ENCODE measurements around the gene SIK3. TPM values are rescaled to one million over a fixed set of nuclear protein-coding genes. Genes with fewer than 3 reads are reported as not detected.
A peak's percentile ranks its signal among the peaks of the same experiment; 100 is the strongest.

Gene SIK3
- 10 to 100 TPM; 26.7 to 28.0 TPM for total RNA-seq

GRCh38 chr11:117098269-117099232 is at the start of gene SIK3:
TSS of gene SIK3 (minus strand) at chr11:117098428. CDS start at chr11:117098415, 13 bp downstream.
- no peaks in the 10 kb centered on the region for H3K27me3 ChIP-seq
- H3K27ac ChIP-seq: peak within 1 kb of the TSS; percentile 81
- DNase-seq: peak; percentile 93
- H3K36me3 ChIP-seq: no peaks in the 10 kb centered on the region
- TF ChIP-seq, protein P1, sequence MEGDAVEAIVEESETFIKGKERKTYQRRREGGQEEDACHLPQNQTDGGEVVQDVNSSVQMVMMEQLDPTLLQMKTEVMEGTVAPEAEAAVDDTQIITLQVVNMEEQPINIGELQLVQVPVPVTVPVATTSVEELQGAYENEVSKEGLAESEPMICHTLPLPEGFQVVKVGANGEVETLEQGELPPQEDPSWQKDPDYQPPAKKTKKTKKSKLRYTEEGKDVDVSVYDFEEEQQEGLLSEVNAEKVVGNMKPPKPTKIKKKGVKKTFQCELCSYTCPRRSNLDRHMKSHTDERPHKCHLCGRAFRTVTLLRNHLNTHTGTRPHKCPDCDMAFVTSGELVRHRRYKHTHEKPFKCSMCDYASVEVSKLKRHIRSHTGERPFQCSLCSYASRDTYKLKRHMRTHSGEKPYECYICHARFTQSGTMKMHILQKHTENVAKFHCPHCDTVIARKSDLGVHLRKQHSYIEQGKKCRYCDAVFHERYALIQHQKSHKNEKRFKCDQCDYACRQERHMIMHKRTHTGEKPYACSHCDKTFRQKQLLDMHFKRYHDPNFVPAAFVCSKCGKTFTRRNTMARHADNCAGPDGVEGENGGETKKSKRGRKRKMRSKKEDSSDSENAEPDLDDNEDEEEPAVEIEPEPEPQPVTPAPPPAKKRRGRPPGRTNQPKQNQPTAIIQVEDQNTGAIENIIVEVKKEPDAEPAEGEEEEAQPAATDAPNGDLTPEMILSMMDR (IDR thresholded peaks at IDR 0.05): no peak
- peak within 1 kb of the TSS; percentile 89 to 99 for H3K9ac ChIP-seq (ENCODE audit: low read depth in 2 of 2, low read length in 2 of 2)
- H3K4me1 ChIP-seq: peaks cover 17% of the 10 kb centered on the region
- H3K4me3 ChIP-seq: peak within 1 kb of the TSS; percentile 73
- intact Hi-C loops (cut with DNase I): no loop called here
- no peaks in the 10 kb centered on the region for H3K9me3 ChIP-seq

DNA sequence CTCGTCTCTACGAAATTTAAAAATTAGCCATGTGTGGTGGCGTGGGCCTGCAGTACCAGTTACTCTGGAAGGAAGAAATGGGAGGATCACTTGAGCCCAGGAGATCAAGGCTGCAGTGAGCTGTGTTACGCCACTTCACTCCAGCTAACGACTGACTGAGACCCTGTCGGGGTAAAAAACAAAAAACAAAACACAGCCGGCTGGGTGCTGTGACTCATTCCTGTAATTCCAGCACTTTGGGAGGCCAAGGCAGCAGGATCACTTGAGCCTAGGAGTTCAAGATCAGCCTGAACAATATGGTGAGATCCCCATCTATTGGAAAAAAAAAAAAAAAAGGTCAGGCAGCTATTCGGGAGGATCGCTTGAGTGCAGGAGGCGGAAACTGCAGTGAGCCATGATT is 48.3 kb upstream of the SIK3 start:
- H3K27me3 ChIP-seq: no peaks in the 10 kb centered on the region
- no peak overlapping the region for H3K4me3 ChIP-seq
- intact Hi-C loops (cut with DNase I): no loop called here
- DNase-seq: no peak
- no peaks in the 10 kb centered on the region for H3K36me3 ChIP-seq
- no peak overlapping the region for H3K9ac ChIP-seq (ENCODE audit: low read depth in 2 of 2, low read length in 2 of 2)
- H3K27ac ChIP-seq: no peak overlapping the region
- no peaks in the 10 kb centered on the region for H3K4me1 ChIP-seq
- TF ChIP-seq, protein P1 (IDR thresholded peaks at IDR 0.05): no peak
- H3K9me3 ChIP-seq: no peaks in the 10 kb centered on the region

GRCh38 chr11:117145393-117145761 is 47.1 kb upstream of the SIK3 start:
- intact Hi-C loops (cut with DNase I): no loop called here
- peak; percentile 30 for DNase-seq
- peak overlapping the region; percentile 86 for H3K4me3 ChIP-seq
- no peaks in the 10 kb centered on the region for H3K27me3 ChIP-seq
- no peaks in the 10 kb centered on the region for H3K36me3 ChIP-seq
- peak overlapping the region; percentile 74 to 97 for H3K9ac ChIP-seq (ENCODE audit: low read depth in 2 of 2, low read length in 2 of 2)
- TF ChIP-seq, protein P1 (IDR thresholded peaks at IDR 0.05): no peak
- H3K9me3 ChIP-seq: no peaks in the 10 kb centered on the region
- H3K27ac ChIP-seq: peak overlapping the region; percentile 95
- H3K4me1 ChIP-seq: no peaks in the 10 kb centered on the region

GRCh38 chr11:117144477-117145392 is 46.5 kb upstream of the SIK3 start:
- intact Hi-C loops (cut with DNase I): no loop called here
- no peaks in the 10 kb centered on the region for H3K9me3 ChIP-seq
- no peaks in the 10 kb centered on the region for H3K4me1 ChIP-seq
- no peaks in the 10 kb centered on the region for H3K27me3 ChIP-seq
- H3K4me3 ChIP-seq: peak overlapping the region; percentile 86
- peak overlapping the region; percentile 74 to 97 for H3K9ac ChIP-seq (ENCODE audit: low read depth in 2 of 2, low read length in 2 of 2)
- no peaks in the 10 kb centered on the region for H3K36me3 ChIP-seq
- DNase-seq: peak; percentile 67
- TF ChIP-seq, protein P1 (IDR thresholded peaks at IDR 0.05): no peak
- peak overlapping the region; percentile 95 for H3K27ac ChIP-seq

GRCh38 chr11:117143871-117144476 is 45.7 kb upstream of the SIK3 start, which contains the start of gene PAFAH1B2:
TSS of gene PAFAH1B2 (plus strand) at chr11:117144287. CDS start at chr11:117152448, 8,161 bp downstream.
- intact Hi-C loops (cut with DNase I): no loop called here
- TF ChIP-seq, protein P1 (IDR thresholded peaks at IDR 0.05): no peak
- H3K27ac ChIP-seq: peak within 1 kb of the TSS; percentile 95

More at GRCh38 chr11:117143871-117144476, 45.7 kb upstream of the SIK3 start, which contains the start of gene PAFAH1B2:
- Histone ChIP-seq H3K4me1 (no peaks in the 10 kb centered on the region), H3K4me3 (peak within 1 kb of the TSS; percentile 86), H3K9me3 (no peaks in the 10 kb centered on the region), H3K27me3 (no peaks in the 10 kb centered on the region), H3K36me3 (no peaks in the 10 kb centered on the region), H3K9ac (ENCODE audit: low read depth in 2 of 2, low read length in 2 of 2) (peak within 1 kb of the TSS; percentile 74 to 97)
- peak; percentile 98 for DNase-seq
